Caco-2 (cell line): ENCODE measurements around the gene FUBP1. TPM values are rescaled to one million over a fixed set of nuclear protein-coding genes. Genes with fewer than 3 reads are reported as not detected.

Source experiments
- BruUV-seq: library from RNA; stranded (reverse); fragments of 400-500 nt; replicated peaks from 2 replicates; lab custom pipeline; 2021; lab: Mats Ljungman, UMichigan
- CTCF ChIA-PET: fragments of 300-600 bp; sonication (Branson Sonifier 250); formaldehyde crosslinking; loops from one replicate; lab custom pipeline; 2022; ENCODE audit warnings: antibody characterized with exemption; lab: Charles Lee
- POLR2A ChIA-PET: fragments of 300-600 bp; sonication (Branson Sonifier 250); formaldehyde crosslinking; loops from one replicate; lab custom pipeline; 2022; ENCODE audit warnings: antibody characterized with exemption; lab: Charles Lee
- DNase-seq, 2 experiments: peaks; one replicate each; pipeline versions ENCODE4 v3.0.0 to v3.0.0-alpha.2; 2020 to 2022
- H3K27me3 ChIP-seq: replicated peaks from 2 replicates; pipeline ENCODE4 v1.6.0; 2011; ENCODE audit warnings: low read length; ENCODE audit not compliant: control insufficient read depth, insufficient read depth
- H3K36me3 ChIP-seq: 2 replicates; pipeline ENCODE4 v1.5.1; 2011; ENCODE audit warnings: low read length; ENCODE audit not compliant: control insufficient read depth, insufficient read depth
- H3K4me1 ChIP-seq: fragments of 250-450 bp; sonication (Bioruptor Pico); 2 replicates; pipeline ENCODE4 v1.5.1; 2020; ENCODE audit warnings: mild to moderate bottlenecking
- H3K4me3 ChIP-seq: 2 replicates; pipeline ENCODE4 v1.5.1; 2011; ENCODE audit warnings: low read depth, mild to moderate bottlenecking, control low read depth, low read length
- H3K9me3 ChIP-seq: fragments of 250-450 bp; sonication (Bioruptor Pico); 2 replicates; pipeline ENCODE4 v1.5.1; 2020; ENCODE audit warnings: mild to moderate bottlenecking, moderate library complexity
- H3K27ac Mint-ChIP-seq: one replicate; pipeline ENCODE4 v1.8.0; 2022; ENCODE audit warnings: mixed read lengths; ENCODE audit not compliant: unreplicated experiment
- H3K27me3 Mint-ChIP-seq: one replicate; pipeline ENCODE4 v1.8.0; 2022; ENCODE audit warnings: mixed read lengths; ENCODE audit not compliant: insufficient read depth, unreplicated experiment
- H3K36me3 Mint-ChIP-seq: one replicate; pipeline ENCODE4 v1.8.0; 2022; ENCODE audit warnings: mild to moderate bottlenecking, mixed read lengths; ENCODE audit not compliant: insufficient read depth, unreplicated experiment
- H3K4me1 Mint-ChIP-seq: one replicate; pipeline ENCODE4 v1.8.0; 2022; ENCODE audit warnings: low read depth, mixed read lengths; ENCODE audit not compliant: unreplicated experiment
- H3K4me3 Mint-ChIP-seq: one replicate; pipeline ENCODE4 v1.8.0; 2022; ENCODE audit warnings: mild to moderate bottlenecking, moderate library complexity, mixed read lengths; ENCODE audit not compliant: unreplicated experiment
- H3K9me3 Mint-ChIP-seq: one replicate; pipeline ENCODE4 v1.8.0; 2022; ENCODE audit warnings: mixed read lengths; ENCODE audit not compliant: unreplicated experiment
- CTCF ChIP-seq, 2 experiments: fragments of 200-600 bp in 1 of 2; IDR thresholded peaks; 1 replicate in 1 of 2; 2 replicates in 1 of 2; pipeline versions ENCODE4 v1.5.1 to v1.8.0; 2011 to 2022; ENCODE audit warnings: antibody characterized with exemption in 1 of 2, control low read depth in 1 of 2, inconsistent platforms in 1 of 2, low read depth in 1 of 2, low read length in 1 of 2, mild to moderate bottlenecking in 1 of 2, moderate library complexity in 1 of 2; ENCODE audit not compliant: insufficient read depth in 1 of 2, severe bottlenecking in 1 of 2, unreplicated experiment in 1 of 2
- intact Hi-C: fragments of 100-400 bp; cut with micrococcal nuclease; formaldehyde crosslinking; loops from one replicate; pipeline ENCODE4 v1.10.0; 2022; ENCODE audit not compliant: unreplicated experiment
- total RNA-seq: library from RNA; stranded (reverse); gene quantifications from 2 replicates; pipeline ENCODE4 v1.2.3, GENCODE V29; 2022

Gene FUBP1
- total RNA-seq, 1 experiment from 2014 or later: 90.1 TPM

- Histone ChIP-seq H3K27me3 (no peaks in the 10 kb centered on the region), H3K36me3 (no peaks in the 10 kb centered on the region), H3K9me3 (no peaks in the 10 kb centered on the region), H3K4me3 (no peak overlapping the region), H3K4me1 (no peaks in the 10 kb centered on the region)
- no peaks in the 10 kb centered on the region for H3K4me1 Mint-ChIP-seq
- H3K27me3 Mint-ChIP-seq: no peaks in the 10 kb centered on the region
- BruUV-seq: no TSS peak
- intact Hi-C loops: no loop called here
- ChIA-PET CTCF (no interaction called here), POLR2A (no interaction called here)
- no peak for DNase-seq
- no peak overlapping the region for H3K4me3 Mint-ChIP-seq
- H3K9me3 Mint-ChIP-seq: no peaks in the 10 kb centered on the region
- H3K36me3 Mint-ChIP-seq: peaks cover 64% of the 10 kb centered on the region
- H3K27ac Mint-ChIP-seq: no peak overlapping the region
- no peak for TF ChIP-seq CTCF (IDR thresholded peaks at IDR 0.05; ENCODE audit: insufficient read depth in 1 of 2, low read depth in 1 of 2, low read length in 1 of 2, severe bottlenecking in 1 of 2, unreplicated experiment in 1 of 2)
These were observed 23.2 kb downstream of the FUBP1 start for GRCh38 chr1:77955709-77956108.

- Mint-ChIP-seq H3K27me3 (no peaks in the 10 kb centered on the region), H3K27ac (no peak overlapping the region), H3K9me3 (no peaks in the 10 kb centered on the region), H3K4me1 (no peaks in the 10 kb centered on the region), H3K36me3 (peaks cover 52% of the 10 kb centered on the region), H3K4me3 (no peak overlapping the region)
- no peaks in the 10 kb centered on the region for H3K9me3 ChIP-seq
- ChIA-PET CTCF (no interaction called here), POLR2A (no interaction called here)
- TF ChIP-seq CTCF (IDR thresholded peaks at IDR 0.05; ENCODE audit: insufficient read depth in 1 of 2, low read depth in 1 of 2, low read length in 1 of 2, severe bottlenecking in 1 of 2, unreplicated experiment in 1 of 2): no peak
- H3K4me1 ChIP-seq: no peaks in the 10 kb centered on the region
- no TSS peak for BruUV-seq
- no peak overlapping the region for H3K4me3 ChIP-seq
- intact Hi-C loops: no loop called here
- no peaks in the 10 kb centered on the region for H3K36me3 ChIP-seq
- DNase-seq: no peak
- no peaks in the 10 kb centered on the region for H3K27me3 ChIP-seq
These were observed 24.4 kb downstream of the FUBP1 start for GRCh38 chr1:77954521-77954920.

GRCh38 chr1:77953907-77954306 lies 25.0 kb downstream of the FUBP1 start:
- BruUV-seq: no TSS peak
- Histone ChIP-seq H3K36me3 (no peaks in the 10 kb centered on the region), H3K27me3 (no peaks in the 10 kb centered on the region), H3K9me3 (no peaks in the 10 kb centered on the region), H3K4me1 (no peaks in the 10 kb centered on the region), H3K4me3 (no peak overlapping the region)
- H3K4me3 Mint-ChIP-seq: no peak overlapping the region
- intact Hi-C loops: no loop called here
- no peak for TF ChIP-seq CTCF (IDR thresholded peaks at IDR 0.05; ENCODE audit: insufficient read depth in 1 of 2, low read depth in 1 of 2, low read length in 1 of 2, severe bottlenecking in 1 of 2, unreplicated experiment in 1 of 2)
- H3K9me3 Mint-ChIP-seq: no peaks in the 10 kb centered on the region
- no peaks in the 10 kb centered on the region for H3K27me3 Mint-ChIP-seq
- no peaks in the 10 kb centered on the region for H3K4me1 Mint-ChIP-seq
- peaks cover 52% of the 10 kb centered on the region for H3K36me3 Mint-ChIP-seq
- CTCF ChIA-PET: no interaction called here
- no peak for DNase-seq
- H3K27ac Mint-ChIP-seq: no peak overlapping the region
- POLR2A ChIA-PET: no interaction called here
